Loucy (cell line): ENCODE data around the gene PHETA2.
A peak's percentile ranks its signal among the peaks of the same experiment; 100 is the strongest.
"Not testable (repeated sequence)": the region's sequence is repeated elsewhere in the genome, so short reads cannot be mapped to it uniquely, and the experiment has no call there.

ENCODE experiments used
- H2AFZ ChIP-seq: fragments of 200-600 bp; sonication (generic); 2 replicates; pipeline ENCODE4 v1.6.0; 2016; ENCODE audit warnings: antibody characterized with exemption, mild to moderate bottlenecking, low read length, moderate library complexity
- H3F3A ChIP-seq: fragments of 200-600 bp; 2 replicates; pipeline ENCODE4 v1.6.0; 2016; ENCODE audit warnings: antibody characterized with exemption, low read depth, mild to moderate bottlenecking
- H3K27me3 ChIP-seq: fragments of 200-600 bp; sonication (generic); 2 replicates; pipeline ENCODE4 v1.6.1; 2014; ENCODE audit warnings: low read length, mild to moderate bottlenecking; ENCODE audit not compliant: insufficient read depth, poor library complexity, severe bottlenecking
- H3K36me3 ChIP-seq: fragments of 200-600 bp; sonication (generic); 2 replicates; pipeline ENCODE4 v1.6.1; 2016; ENCODE audit warnings: low read length; ENCODE audit not compliant: insufficient read depth
- H3K4me1 ChIP-seq: fragments of 200-600 bp; sonication (generic); 2 replicates; pipeline ENCODE4 v1.5.1; 2014; ENCODE audit warnings: low read length, mild to moderate bottlenecking; ENCODE audit not compliant: insufficient read depth, poor library complexity, severe bottlenecking
- H3K4me2 ChIP-seq: fragments of 200-600 bp; sonication (generic); 2 replicates; pipeline ENCODE4 v1.6.0; 2014; ENCODE audit warnings: antibody characterized with exemption, low read length, low read depth, mild to moderate bottlenecking; ENCODE audit not compliant: poor library complexity, severe bottlenecking
- H3K4me3 ChIP-seq: fragments of 200-600 bp; sonication (generic); 2 replicates; pipeline ENCODE4 v1.5.1; 2014; ENCODE audit warnings: low read length, mild to moderate bottlenecking, mixed read lengths; ENCODE audit not compliant: poor library complexity, severe bottlenecking
- H3K79me2 ChIP-seq: fragments of 200-600 bp; sonication (generic); 2 replicates; pipeline ENCODE4 v1.6.1; 2014; ENCODE audit warnings: low read length; ENCODE audit not compliant: insufficient read depth
- H3K9ac ChIP-seq: fragments of 200-600 bp; sonication (generic); 2 replicates; pipeline ENCODE4 v1.6.0; 2014; ENCODE audit warnings: mild to moderate bottlenecking, low read depth, low read length, moderate library complexity; ENCODE audit not compliant: poor library complexity, severe bottlenecking
- H3K9me2 ChIP-seq: fragments of 200-600 bp; sonication (generic); replicated peaks from 2 replicates; pipeline ENCODE4 v1.6.1; 2016; ENCODE audit warnings: low read depth, low read length, mixed read lengths
- H3K9me3 ChIP-seq: fragments of 200-600 bp; sonication (generic); 2 replicates; pipeline ENCODE4 v1.6.1; 2014; ENCODE audit warnings: mild to moderate bottlenecking, antibody characterized with exemption, low read length, low read depth; ENCODE audit not compliant: insufficient read depth
- H4K20me1 ChIP-seq: fragments of 200-600 bp; sonication (generic); 2 replicates; pipeline ENCODE4 v1.6.0; 2014; ENCODE audit warnings: antibody characterized with exemption, low read length, mild to moderate bottlenecking; ENCODE audit not compliant: insufficient read depth, poor library complexity, severe bottlenecking
- EZH2phosphoT487 ChIP-seq: fragments of 200-600 bp; IDR thresholded peaks from 2 replicates; pipeline ENCODE4 v1.6.1; 2018; ENCODE audit warnings: antibody characterized with exemption, mild to moderate bottlenecking, moderate library complexity, borderline replicate concordance
- TF ChIP-seq, protein P1 (sequence below): fragments of 200-600 bp; sonication (generic); conservative IDR thresholded peaks from 2 replicates; pipeline ENCODE4 v1.5.1; 2014; ENCODE audit warnings: mild to moderate bottlenecking, antibody characterized with exemption, low read length

Gene PHETA2

DNA sequence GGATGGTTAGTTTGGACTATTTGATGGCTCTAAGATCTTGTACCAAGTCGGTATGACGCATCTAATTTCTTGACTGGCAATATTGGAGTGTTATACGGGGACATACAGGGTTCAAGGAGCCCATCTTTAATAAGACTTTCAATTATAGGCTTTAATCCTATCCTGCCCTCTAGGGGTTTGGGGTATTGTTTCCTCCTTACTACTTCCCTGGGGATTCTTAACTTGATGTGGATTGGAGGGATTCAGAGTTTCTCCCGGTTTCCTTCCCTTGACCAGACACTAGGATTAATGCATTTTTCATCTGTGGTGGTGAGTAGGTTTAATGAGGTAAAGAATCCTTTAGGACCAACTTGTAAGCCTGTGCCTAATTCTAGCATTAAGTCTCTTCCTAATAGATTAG is 37.8 kb downstream of the PHETA2 start:
- Histone ChIP-seq H2AFZ (no peak overlapping the region), H3K9me2 (no peaks in the 10 kb centered on the region), H3K27me3 (no peaks in the 10 kb centered on the region), H3F3A (no peaks in the 10 kb centered on the region), H3K9ac (no peak overlapping the region), H3K9me3 (peaks cover 6% of the 10 kb centered on the region; the same call in 1 of the 2 replicates), H3K4me2 (no peak overlapping the region), H3K36me3 (no peaks in the 10 kb centered on the region), H3K4me1 (no peaks in the 10 kb centered on the region), H4K20me1 (no peaks in the 10 kb centered on the region), H3K4me3 (no peak overlapping the region), H3K79me2 (no peaks in the 10 kb centered on the region)
- no peak for TF ChIP-seq EZH2phosphoT487
- TF ChIP-seq, protein P1, sequence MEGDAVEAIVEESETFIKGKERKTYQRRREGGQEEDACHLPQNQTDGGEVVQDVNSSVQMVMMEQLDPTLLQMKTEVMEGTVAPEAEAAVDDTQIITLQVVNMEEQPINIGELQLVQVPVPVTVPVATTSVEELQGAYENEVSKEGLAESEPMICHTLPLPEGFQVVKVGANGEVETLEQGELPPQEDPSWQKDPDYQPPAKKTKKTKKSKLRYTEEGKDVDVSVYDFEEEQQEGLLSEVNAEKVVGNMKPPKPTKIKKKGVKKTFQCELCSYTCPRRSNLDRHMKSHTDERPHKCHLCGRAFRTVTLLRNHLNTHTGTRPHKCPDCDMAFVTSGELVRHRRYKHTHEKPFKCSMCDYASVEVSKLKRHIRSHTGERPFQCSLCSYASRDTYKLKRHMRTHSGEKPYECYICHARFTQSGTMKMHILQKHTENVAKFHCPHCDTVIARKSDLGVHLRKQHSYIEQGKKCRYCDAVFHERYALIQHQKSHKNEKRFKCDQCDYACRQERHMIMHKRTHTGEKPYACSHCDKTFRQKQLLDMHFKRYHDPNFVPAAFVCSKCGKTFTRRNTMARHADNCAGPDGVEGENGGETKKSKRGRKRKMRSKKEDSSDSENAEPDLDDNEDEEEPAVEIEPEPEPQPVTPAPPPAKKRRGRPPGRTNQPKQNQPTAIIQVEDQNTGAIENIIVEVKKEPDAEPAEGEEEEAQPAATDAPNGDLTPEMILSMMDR, result 0 out of 2 replicates have a peak, but pooled peaks have one; percentile 13

DNA sequence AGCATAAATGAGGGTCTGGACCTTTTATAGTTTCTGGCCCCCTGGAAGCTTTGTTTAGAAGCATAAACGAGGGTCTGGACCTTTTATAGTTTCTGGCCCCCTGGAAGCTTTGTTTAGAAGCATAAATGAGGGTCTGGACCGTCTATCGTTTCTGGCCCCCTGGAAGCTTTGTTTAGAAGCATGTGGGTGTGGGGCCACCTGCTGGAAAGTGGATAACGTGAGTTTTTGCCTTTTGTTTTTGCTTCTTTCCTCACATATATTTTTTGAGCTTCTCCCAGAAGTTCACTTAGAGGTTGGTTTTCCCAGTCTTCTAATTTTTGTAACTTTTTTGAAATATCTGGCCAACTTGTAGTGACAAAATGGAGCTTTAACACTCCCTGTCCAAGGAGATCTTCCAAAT is 38.7 kb downstream of the PHETA2 start:
- H3K79me2 ChIP-seq, H4K20me1 ChIP-seq, H3K4me2 ChIP-seq, H3K4me3 ChIP-seq, H3F3A ChIP-seq, H2AFZ ChIP-seq, H3K36me3 ChIP-seq, H3K27me3 ChIP-seq, H3K9me2 ChIP-seq, H3K9me3 ChIP-seq, H3K4me1 ChIP-seq, H3K9ac ChIP-seq: not testable (repeated sequence)
- TF ChIP-seq, protein P1, result peak; percentile 55

DNA sequence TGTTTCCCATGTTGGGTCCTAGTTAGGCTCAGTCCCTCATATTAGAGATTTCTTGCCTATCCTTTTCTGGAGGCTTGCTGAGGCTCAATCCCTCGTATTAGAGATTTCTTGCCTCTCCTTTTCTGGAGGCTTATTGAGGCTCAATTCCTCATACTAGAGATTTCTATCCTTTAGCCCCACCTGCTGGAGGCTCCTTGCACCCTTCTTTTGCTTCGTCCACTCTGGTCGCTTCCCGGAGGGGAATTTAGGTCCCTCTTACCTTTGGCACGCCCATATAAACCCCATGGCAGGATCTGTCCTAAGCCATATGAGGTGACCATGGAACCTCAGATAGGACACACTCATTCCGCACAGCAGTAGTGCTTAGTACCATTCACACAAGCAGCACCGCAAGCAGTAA is 40.7 kb downstream of the PHETA2 start:
- Histone ChIP-seq H3K9me2 (no peaks in the 10 kb centered on the region), H3K9ac (no peak overlapping the region), H3K4me1 (peaks cover 5% of the 10 kb centered on the region), H3K9me3 (peaks cover 6% of the 10 kb centered on the region; the same call in 1 of the 2 replicates), H3F3A (no peaks in the 10 kb centered on the region), H3K4me3 (no peak overlapping the region), H2AFZ (no peak overlapping the region), H3K4me2 (no peak overlapping the region), H3K36me3 (no peaks in the 10 kb centered on the region), H4K20me1 (no peaks in the 10 kb centered on the region), H3K27me3 (no peaks in the 10 kb centered on the region), H3K79me2 (no peaks in the 10 kb centered on the region)
- no peak for TF ChIP-seq EZH2phosphoT487
- TF ChIP-seq, protein P1, result peak; percentile 59

DNA sequence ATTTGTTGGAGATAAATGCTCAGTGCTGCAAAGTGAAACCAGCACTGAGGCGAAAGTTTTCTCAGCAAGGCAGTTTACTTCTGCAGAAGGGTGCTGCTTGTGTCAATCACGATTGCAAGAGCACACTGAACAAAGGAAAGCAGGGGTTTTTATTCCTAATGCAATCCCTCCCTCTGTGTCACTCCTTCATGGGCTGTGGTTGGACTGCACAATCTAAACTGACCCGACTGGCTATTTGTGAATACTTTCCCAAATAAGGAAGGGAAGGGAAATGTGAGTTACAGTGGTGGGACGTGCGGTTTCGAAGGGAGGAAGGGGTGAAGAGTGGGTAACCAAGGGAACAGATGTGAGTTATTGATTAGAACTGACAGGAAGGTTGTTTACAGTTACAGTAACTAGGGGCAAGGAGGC is 41.4 kb downstream of the PHETA2 start:
- not testable (repeated sequence) for H4K20me1 ChIP-seq, H3K4me2 ChIP-seq, H2AFZ ChIP-seq, H3K27me3 ChIP-seq, H3F3A ChIP-seq, H3K9me3 ChIP-seq, H3K9ac ChIP-seq, H3K9me2 ChIP-seq, H3K4me3 ChIP-seq, H3K36me3 ChIP-seq, H3K79me2 ChIP-seq
- H3K4me1 ChIP-seq, result peaks cover 12% of the 10 kb centered on the region
